ENCODE measurements around the gene ZNF583. TPM values are rescaled to one million over a fixed set of nuclear protein-coding genes. Genes with fewer than 3 reads are reported as not detected.

Gene ZNF583
- total and polyA plus RNA-seq, 9 of the 15 experiments (the other 6 are each of a cell fraction or from before 2014, with no cell fraction given) = 0.92 to 6.7 (median 3.0) TPM

GRCh38 chr19:56405062-56405461, 930 bp downstream of the ZNF583 start:
- peak overlapping the region in 1 of 2 experiments; percentile 88; a peak in 2 of 4 replicates for H3K9ac ChIP-seq (ENCODE audit: insufficient read depth in 1 of 2, low read depth in 2 of 2, low read length in 2 of 2)
- ATAC-seq (no peak), DNase-seq (ENCODE audit: extremely low read depth in 1 of 4, low spot score in 3 of 4) (no peak), FAIRE-seq (no peak)
- H3K27me3 ChIP-seq (ENCODE audit: control insufficient read depth in 2 of 2, insufficient read depth in 2 of 2, low read length in 2 of 2) = no peaks in the 10 kb centered on the region
- 48% methylated on average over 4 of the region's 4 CpGs for WGBS (ENCODE audit: insufficient coverage, low coverage, missing lambda C conversion rate)
- BruUV-seq (replicated peaks) = no TSS peak
- peaks cover 9 to 10% of the 10 kb centered on the region in 2 experiments; a peak in 4 of 5 replicates for H3K4me1 ChIP-seq (replicated peaks in 1 of 2; ENCODE audit: control insufficient read depth in 2 of 2, insufficient read depth in 2 of 2, low read length in 2 of 2)
- CTCF ChIA-PET (ENCODE audit: low intra/inter-chr PET ratio) = no interaction called here
- peak overlapping the region; percentile 100 for H3K4me2 ChIP-seq (ENCODE audit: insufficient read depth, low read length)
- H3K79me2 ChIP-seq (ENCODE audit: control insufficient read depth, insufficient read depth, low read length) = peaks cover 11% of the 10 kb centered on the region
- H3K9me1 ChIP-seq (ENCODE audit: control insufficient read depth, insufficient read depth, low read length) = no peaks in the 10 kb centered on the region
- peak overlapping the region; percentile 89; the same call in 1 of the 3 replicates for H3K27ac ChIP-seq (ENCODE audit: extremely low read depth, low read depth, low read length)
- no peaks in the 10 kb centered on the region for H4K20me1 ChIP-seq (replicated peaks; ENCODE audit: control insufficient read depth, insufficient read depth, low read length)
- peaks cover 9% of the 10 kb centered on the region for H3K9me3 ChIP-seq (replicated peaks; ENCODE audit: control insufficient read depth, insufficient read depth, low read depth, low read length)
- POLR2A ChIA-PET = no interaction called here
- intact Hi-C loops (cut with micrococcal nuclease) = no loop called here
- H3K36me3 ChIP-seq (ENCODE audit: control insufficient read depth, insufficient read depth, low read length) = peaks cover 23% of the 10 kb centered on the region; the same call in 1 of the 3 replicates
- no peak for TF ChIP-seq NFE2L1 (tag; IDR thresholded peaks at IDR 0.05; ENCODE audit: borderline replicate concordance, low read depth)
- TF ChIP-seq USF1 (CRISPR knock-in tag; IDR thresholded peaks at IDR 0.05) = peak; percentile 8; the same call in 1 of the 2 replicates
- TF ChIP-seq ZNF184 (CRISPR knock-in tag; IDR thresholded peaks at IDR 0.05) = no peak
- TF ChIP-seq GMEB1 (CRISPR knock-in tag; IDR thresholded peaks at IDR 0.05) = no peak
- TF ChIP-seq NFRKB (IDR thresholded peaks at IDR 0.05; ENCODE audit: low read depth) = no peak
- H2AFZ ChIP-seq (ENCODE audit: low read depth, low read length) = peak overlapping the region; percentile 97
- in situ Hi-C loops (cut with MboI) = no loop called here
- H3K4me3 ChIP-seq = peak overlapping the region; percentile 66
